CD4-positive, alpha-beta memory T cell (primary cell): ENCODE data around the gene ZNF701. TPM values are rescaled to one million over a fixed set of nuclear protein-coding genes. Genes with fewer than 3 reads are reported as not detected.
"Not testable (repeated sequence)": the region's sequence is repeated elsewhere in the genome, so short reads cannot be mapped to it uniquely, and the experiment has no call there.

ENCODE experiments used
- CTCF ChIA-PET: fragments of 350-600 bp; sonication (Branson Sonifier 250); formaldehyde crosslinking; loops from one replicate; lab custom pipeline; 2021; ENCODE audit warnings: inconsistent platforms; ENCODE audit not compliant: partially characterized antibody; lab: Charles Lee
- POLR2A ChIA-PET: fragments of 350-600 bp; sonication (Branson Sonifier 250); formaldehyde crosslinking; loops from one replicate; lab custom pipeline; 2021; ENCODE audit not compliant: partially characterized antibody; lab: Charles Lee
- DNase-seq, 5 donors: peaks; one replicate each; pipeline versions ENCODE4 v3.0.0 to v3.0.0-alpha.2; 2020 to 2022; ENCODE audit warnings: mixed read lengths in 1 of 5
- H3K27ac ChIP-seq: one replicate; pipeline ENCODE4 v1.7.0; 2013; ENCODE audit warnings: low read depth, low read length
- H3K27me3 ChIP-seq: 2 replicates; pipeline ENCODE4 v1.7.0; 2013; ENCODE audit warnings: mild to moderate bottlenecking, low read length, moderate library complexity; ENCODE audit not compliant: insufficient read depth
- H3K36me3 ChIP-seq: 2 replicates; pipeline ENCODE4 v1.7.0; 2013; ENCODE audit warnings: mild to moderate bottlenecking, low read length, moderate library complexity; ENCODE audit not compliant: insufficient read depth
- H3K4me1 ChIP-seq: 2 replicates; pipeline ENCODE4 v1.7.0; 2013; ENCODE audit warnings: mild to moderate bottlenecking, low read length, moderate library complexity; ENCODE audit not compliant: insufficient read depth
- H3K4me3 ChIP-seq, 2 donors: one replicate each; pipeline ENCODE4 v1.7.0; 2013; ENCODE audit warnings: low read length in 2 of 2, mild to moderate bottlenecking in 1 of 2
- H3K9me3 ChIP-seq, 2 donors: one replicate each; pipeline ENCODE4 v1.7.0; 2013; ENCODE audit warnings: low read length in 2 of 2, control low read depth in 1 of 2; ENCODE audit not compliant: control insufficient read depth in 1 of 2
- H3K27ac Mint-ChIP-seq, 7 donors: one replicate each; pipeline ENCODE4 v1.8.0; 2020 to 2021; ENCODE audit warnings: mixed read lengths in 7 of 7, mild to moderate bottlenecking in 6 of 7, inconsistent platforms in 3 of 7, moderate library complexity in 3 of 7
- H3K27me3 Mint-ChIP-seq, 2 donors: one replicate each; pipeline ENCODE4 v1.8.0; 2020 to 2021; ENCODE audit warnings: mixed read lengths in 2 of 2
- H3K36me3 Mint-ChIP-seq, 2 donors: one replicate each; pipeline ENCODE4 v1.8.0; 2020 to 2021; ENCODE audit warnings: mixed read lengths in 2 of 2, inconsistent platforms in 1 of 2, mild to moderate bottlenecking in 1 of 2
- H3K4me1 Mint-ChIP-seq, 4 donors: one replicate each; pipeline ENCODE4 v1.8.0; 2020 to 2021; ENCODE audit warnings: mixed read lengths in 4 of 4, mild to moderate bottlenecking in 1 of 4
- H3K4me3 Mint-ChIP-seq, 8 donors: one replicate each; pipeline ENCODE4 v1.8.0; 2020 to 2021; ENCODE audit warnings: mixed read lengths in 8 of 8, mild to moderate bottlenecking in 7 of 8, moderate library complexity in 6 of 8, inconsistent platforms in 3 of 8
- H3K9me3 Mint-ChIP-seq, 8 donors: one replicate each; pipeline ENCODE4 v1.8.0; 2020 to 2021; ENCODE audit warnings: mixed read lengths in 8 of 8, mild to moderate bottlenecking in 5 of 8, inconsistent platforms in 3 of 8, moderate library complexity in 1 of 8
- intact Hi-C: fragments of 100-400 bp; cut with micrococcal nuclease; formaldehyde crosslinking; loops from one replicate; pipeline ENCODE4 v1.15.1; 2023
- polyA plus RNA-seq, 2 donors: library from polyadenylated mRNA; unstranded; fragments of 300-500 nt; fragmentation: Illumina TruSeq; gene quantifications; one replicate each; pipeline ENCODE4 v1.2.3, GENCODE V29; 2021
- total RNA-seq, 2 experiments: library from RNA; stranded (reverse); gene quantifications; one replicate each; pipeline ENCODE4 v1.2.3, GENCODE V29; 2021

The ZNF701 gene
- total and polyA plus RNA-seq, 4 experiments from 2014 or later, result 10.7 to 51.7 (median 36.0) TPM

- H3K36me3 ChIP-seq, result peaks cover 12% of the 10 kb centered on the region
- H3K36me3 Mint-ChIP-seq, result peaks cover 52 to 76% of the 10 kb centered on the region in 2 donors
Observed at GRCh38 chr19:52542541-52542940, 27.5 kb upstream of the ZNF701 start.

DNA sequence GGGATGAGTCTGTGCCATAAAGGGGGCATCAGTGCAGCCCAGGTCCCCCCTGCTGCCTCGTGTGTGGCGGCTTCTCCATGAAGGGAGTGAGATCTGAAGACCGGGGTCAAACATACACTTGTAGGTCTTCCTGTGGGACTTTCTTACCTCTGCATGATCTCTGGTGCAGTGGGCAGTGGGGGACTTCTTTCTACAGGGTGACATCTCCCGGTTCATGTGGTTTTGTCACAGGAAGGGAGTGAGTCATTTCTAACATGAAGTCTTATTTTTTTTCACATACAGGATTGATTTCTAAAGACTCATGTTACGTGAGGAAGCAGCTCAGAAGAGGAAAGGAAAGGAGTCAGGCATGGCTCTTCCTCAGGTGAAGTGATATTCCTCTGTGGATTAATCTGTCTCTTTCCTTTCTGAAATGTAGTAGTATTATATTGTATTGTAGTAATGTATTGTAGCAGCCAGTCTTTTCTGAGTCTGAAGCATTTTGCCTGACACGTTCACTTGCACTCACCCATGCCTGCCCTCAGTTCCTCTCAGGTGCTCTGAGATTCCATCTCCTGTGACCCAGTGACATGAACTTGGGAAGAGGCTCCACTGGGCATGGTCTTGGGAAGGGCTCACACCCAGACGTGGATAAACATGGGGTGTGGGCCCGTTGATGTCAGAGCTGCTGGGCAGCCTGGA, 27.0 kb upstream of the ZNF701 start:
- Histone ChIP-seq H3K27me3 (no peaks in the 10 kb centered on the region), H3K4me1 (peaks cover 13% of the 10 kb centered on the region), H3K4me3 (no peak overlapping the region), H3K36me3 (peaks cover 15% of the 10 kb centered on the region), H3K27ac (no peak overlapping the region), H3K9me3 (no peaks in the 10 kb centered on the region)
- POLR2A ChIA-PET, result interaction anchor here (0.6 to 1.3 kb wide), 2 partner anchors 13 to 16 kb away, joined by 3 read pairs; partner anchors contain the start of gene ZNF808
- H3K36me3 Mint-ChIP-seq, result peaks cover 58 to 82% of the 10 kb centered on the region in 2 donors
- peak overlapping the region; percentile 23 to 94 (median 84) for H3K27ac Mint-ChIP-seq
- CTCF ChIA-PET, result no interaction called here
- no peaks in the 10 kb centered on the region for H3K27me3 Mint-ChIP-seq
- intact Hi-C loops, result no loop called here
- peak; percentile 17 to 75 (median 30) for DNase-seq
- H3K4me1 Mint-ChIP-seq, result peaks cover 14 to 45% (median 28%) of the 10 kb centered on the region in 4 donors
- peaks cover 0 to 52% (median 21%) of the 10 kb centered on the region in 8 donors for H3K9me3 Mint-ChIP-seq
- H3K4me3 Mint-ChIP-seq, result peak overlapping the region in 7 of 8 donors; percentile 21 to 81 (median 51)

More at GRCh38 chr19:52542541-52542940, 27.5 kb upstream of the ZNF701 start:
- H3K9me3 ChIP-seq, H3K4me3 ChIP-seq, CTCF ChIA-PET, H3K27ac ChIP-seq, intact Hi-C loops, DNase-seq, H3K27me3 ChIP-seq, H3K27me3 Mint-ChIP-seq: not testable (repeated sequence)
- H3K4me1 ChIP-seq, result peaks cover 14% of the 10 kb centered on the region
- Mint-ChIP-seq H3K4me3 (peak overlapping the region in 7 of 8 donors; percentile 21 to 81 (median 51)), H3K27ac (peak overlapping the region; percentile 23 to 94 (median 84)), H3K9me3 (peaks cover 0 to 46% (median 18%) of the 10 kb centered on the region in 8 donors), H3K4me1 (peaks cover 14 to 45% (median 28%) of the 10 kb centered on the region in 4 donors)
- POLR2A ChIA-PET, result interaction anchor here (1.3 kb wide), 1 partner anchor 14 kb away, joined by 3 read pairs; no protein-coding TSS in a partner anchor

DNA sequence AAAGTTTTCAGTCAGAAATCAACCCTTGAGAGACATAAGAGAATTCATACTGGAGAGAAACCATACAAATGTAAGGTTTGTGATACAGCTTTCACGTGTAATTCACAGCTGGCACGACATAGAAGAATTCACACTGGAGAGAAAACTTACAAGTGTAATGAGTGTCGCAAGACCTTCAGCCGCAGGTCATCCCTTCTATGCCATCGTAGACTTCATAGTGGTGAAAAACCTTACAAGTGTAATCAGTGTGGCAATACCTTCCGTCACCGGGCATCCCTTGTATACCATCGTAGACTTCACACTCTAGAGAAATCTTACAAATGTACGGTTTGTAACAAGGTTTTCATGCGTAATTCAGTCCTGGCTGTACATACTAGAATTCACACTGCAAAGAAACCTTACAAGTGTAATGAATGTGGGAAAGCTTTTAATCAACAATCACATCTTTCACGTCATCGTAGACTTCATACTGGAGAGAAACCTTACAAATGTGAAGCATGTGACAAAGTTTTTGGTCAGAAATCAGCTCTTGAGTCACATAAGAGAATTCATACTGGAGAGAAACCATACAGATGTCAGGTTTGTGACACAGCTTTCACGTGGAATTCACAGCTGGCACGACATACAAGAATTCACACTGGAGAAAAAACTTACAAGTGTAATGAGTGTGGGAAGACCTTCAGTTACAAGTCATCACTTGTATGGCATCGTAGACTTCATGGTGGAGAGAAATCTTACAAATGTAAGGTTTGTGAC, 15.7 kb upstream of the ZNF701 start:
- Mint-ChIP-seq H3K27ac (peak overlapping the region in 1 of 7 donors; percentile 13), H3K36me3 (peaks cover 71 to 77% of the 10 kb centered on the region in 2 donors), H3K4me3 (peak overlapping the region in 1 of 8 donors; percentile 17), H3K9me3 (peaks cover 8 to 95% (median 82%) of the 10 kb centered on the region in 8 donors), H3K4me1 (peaks cover 0 to 4% (median 1%) of the 10 kb centered on the region in 4 donors), H3K27me3 (no peaks in the 10 kb centered on the region)
- ChIA-PET POLR2A (no interaction called here), CTCF (no interaction called here)
- Histone ChIP-seq H3K4me3 (peak overlapping the region; percentile 3 to 8), H3K4me1 (no peaks in the 10 kb centered on the region), H3K27me3 (no peaks in the 10 kb centered on the region), H3K9me3 (peaks cover 20 to 65% of the 10 kb centered on the region in 2 donors), H3K36me3 (peaks cover 35% of the 10 kb centered on the region), H3K27ac (no peak overlapping the region)
- DNase-seq, result no peak
- intact Hi-C loops, result no loop called here

DNA sequence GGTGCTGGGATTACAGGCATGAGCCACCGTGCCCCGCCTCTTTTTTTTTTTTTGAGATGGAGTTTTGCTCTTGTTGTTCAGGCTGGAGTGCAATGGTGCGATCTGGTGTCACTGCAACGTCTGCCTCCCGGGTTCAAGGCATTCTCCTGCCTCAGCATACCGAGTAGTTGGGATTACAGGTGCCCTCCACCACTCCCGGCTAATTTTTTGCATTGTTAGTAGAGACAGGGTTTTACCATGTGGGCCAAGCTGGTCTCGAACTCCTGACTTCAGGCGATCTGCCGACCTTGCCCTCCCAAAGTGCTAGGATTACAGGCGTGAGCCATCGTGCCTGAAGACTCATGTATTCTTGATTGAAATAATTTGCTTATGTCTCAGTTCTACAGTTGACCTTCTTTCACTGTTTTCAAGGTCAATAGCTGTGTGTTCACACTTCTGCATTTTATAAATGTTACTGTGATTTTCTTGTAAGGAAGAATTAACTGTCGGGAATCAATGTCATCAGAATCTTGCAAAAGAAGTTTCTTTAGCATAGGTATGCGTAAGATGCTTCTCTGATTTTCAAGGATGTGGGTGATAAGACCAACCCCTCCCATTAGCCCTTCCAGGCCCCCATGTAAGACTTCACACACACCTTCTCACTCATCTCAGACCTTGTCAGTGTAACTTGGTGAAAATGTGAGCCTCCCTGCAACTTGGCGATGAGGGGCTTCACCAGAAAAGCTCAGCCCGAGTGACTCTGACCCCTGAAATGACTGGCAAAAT, 12.7 kb upstream of the ZNF701 start:
- H3K27ac ChIP-seq, result no peak overlapping the region
- H3K4me3 Mint-ChIP-seq, result no peak overlapping the region
- H3K27me3 ChIP-seq, result no peaks in the 10 kb centered on the region
- peaks cover 20 to 69% of the 10 kb centered on the region in 2 donors for H3K9me3 ChIP-seq
- peaks cover 0 to 4% (median 0%) of the 10 kb centered on the region in 4 donors for H3K4me1 Mint-ChIP-seq
- peak overlapping the region in 1 of 2 donors; percentile 4 for H3K4me3 ChIP-seq
- CTCF ChIA-PET, result no interaction called here
- H3K9me3 Mint-ChIP-seq, result peaks cover 8 to 96% (median 87%) of the 10 kb centered on the region in 8 donors
- intact Hi-C loops, result no loop called here
- no peak for DNase-seq
- no peaks in the 10 kb centered on the region for H3K27me3 Mint-ChIP-seq
- no peaks in the 10 kb centered on the region for H3K4me1 ChIP-seq
- H3K36me3 Mint-ChIP-seq, result peaks cover 70 to 76% of the 10 kb centered on the region in 2 donors
- H3K36me3 ChIP-seq, result peaks cover 26% of the 10 kb centered on the region
- H3K27ac Mint-ChIP-seq, result no peak overlapping the region
- POLR2A ChIA-PET, result no interaction called here

- H3K27ac Mint-ChIP-seq, H3K4me3 Mint-ChIP-seq, H3K27me3 Mint-ChIP-seq, H3K4me1 Mint-ChIP-seq, intact Hi-C loops, CTCF ChIA-PET, H3K4me3 ChIP-seq, H3K27me3 ChIP-seq, POLR2A ChIA-PET, H3K27ac ChIP-seq, DNase-seq, H3K4me1 ChIP-seq: not testable (repeated sequence)
- Mint-ChIP-seq H3K9me3 (peaks cover 5 to 96% (median 86%) of the 10 kb centered on the region in 8 donors), H3K36me3 (peaks cover 68 to 76% of the 10 kb centered on the region in 2 donors)
- Histone ChIP-seq H3K9me3 (peaks cover 18 to 55% of the 10 kb centered on the region in 2 donors), H3K36me3 (peaks cover 12% of the 10 kb centered on the region)
Observed at GRCh38 chr19:52558732-52559445, 11.2 kb upstream of the ZNF701 start.

GRCh38 chr19:52561611-52562010, 8.5 kb upstream of the ZNF701 start:
- H3K4me3 Mint-ChIP-seq, H3K27me3 Mint-ChIP-seq, intact Hi-C loops, DNase-seq, H3K4me1 Mint-ChIP-seq, POLR2A ChIA-PET, H3K36me3 ChIP-seq, H3K4me3 ChIP-seq, H3K27ac ChIP-seq, CTCF ChIA-PET, H3K27ac Mint-ChIP-seq, H3K27me3 ChIP-seq, H3K4me1 ChIP-seq: not testable (repeated sequence)
- H3K9me3 ChIP-seq, result peaks cover 0 to 42% of the 10 kb centered on the region in 2 donors
- Mint-ChIP-seq H3K36me3 (peaks cover 59 to 69% of the 10 kb centered on the region in 2 donors), H3K9me3 (peaks cover 3 to 93% (median 80%) of the 10 kb centered on the region in 8 donors)
